DMS53 treated with DMSO at 0.1 percent for 48 hours (cell line): Measurements from ENCODE around the gene CALCOCO2.
"Not testable (repeated sequence)": the region's sequence is repeated elsewhere in the genome, so short reads cannot be mapped to it uniquely, and the experiment has no call there.

Source experiments
- DNase-seq: peaks from one replicate; lab custom pipeline; 2025; ENCODE audit not compliant: unreplicated experiment; lab: John Stamatoyannopoulos, UW

CALCOCO2 gene

DNA sequence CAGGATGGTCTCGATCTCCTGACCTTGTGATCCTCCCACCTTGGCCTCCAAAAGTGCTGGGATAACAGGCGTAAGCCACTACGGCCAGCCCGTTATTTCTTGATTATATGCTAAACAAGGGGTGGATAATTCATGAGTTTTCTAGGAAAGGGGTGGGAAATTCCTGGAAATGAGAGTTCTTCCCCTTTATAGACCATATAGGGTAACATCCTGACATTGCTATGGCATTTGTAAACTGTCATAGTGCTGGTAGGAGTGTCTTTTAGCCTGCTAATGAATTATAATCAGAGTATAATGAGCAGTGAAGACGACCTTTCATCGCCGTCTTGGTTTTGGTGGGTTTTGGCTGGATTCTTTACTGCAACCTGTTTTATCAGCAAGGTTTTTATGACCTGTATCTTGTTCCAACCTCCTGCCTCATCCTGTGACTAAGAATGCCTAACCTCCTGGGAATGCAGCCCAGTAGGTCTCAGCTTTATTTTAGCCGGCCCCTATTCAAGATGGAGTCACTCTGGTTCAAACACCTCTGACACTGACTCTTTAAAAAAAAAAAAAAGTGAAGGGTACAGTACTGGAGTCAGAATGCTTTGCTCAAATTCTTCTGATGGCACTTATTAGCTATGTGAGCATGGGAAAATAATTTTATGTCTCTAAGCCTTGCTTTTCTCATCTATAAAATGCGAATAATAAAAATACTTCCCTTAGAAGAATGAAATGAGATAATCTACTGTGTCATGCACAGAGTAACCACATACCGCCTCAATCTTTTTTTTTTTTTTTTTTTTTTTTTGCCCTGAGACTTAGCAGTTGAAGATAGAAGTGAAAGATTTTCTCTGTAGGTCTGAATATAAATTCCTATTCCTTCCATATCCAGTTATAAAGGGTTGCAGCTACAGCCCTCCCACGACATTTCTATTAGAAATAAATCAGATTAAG lies 5.1 kb upstream of the CALCOCO2 start:
- no peak for DNase-seq

DNA sequence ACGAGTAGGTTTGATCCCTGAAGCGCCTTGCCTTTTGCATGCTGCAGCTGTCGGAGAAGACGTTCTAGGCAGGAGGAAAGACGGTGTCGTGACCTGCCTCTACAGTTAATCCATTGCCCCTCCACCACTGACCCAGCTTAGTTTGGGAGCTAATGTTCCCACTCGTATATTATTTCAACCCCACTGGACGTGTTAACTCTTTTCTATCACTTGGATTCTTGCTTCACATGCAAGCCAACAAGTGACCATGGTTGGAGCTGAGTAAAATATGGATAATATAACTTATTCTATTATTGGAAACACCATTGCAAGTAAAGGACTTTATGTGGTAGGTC lies 681 bp downstream of the CALCOCO2 start:
- no peak for DNase-seq

DNA sequence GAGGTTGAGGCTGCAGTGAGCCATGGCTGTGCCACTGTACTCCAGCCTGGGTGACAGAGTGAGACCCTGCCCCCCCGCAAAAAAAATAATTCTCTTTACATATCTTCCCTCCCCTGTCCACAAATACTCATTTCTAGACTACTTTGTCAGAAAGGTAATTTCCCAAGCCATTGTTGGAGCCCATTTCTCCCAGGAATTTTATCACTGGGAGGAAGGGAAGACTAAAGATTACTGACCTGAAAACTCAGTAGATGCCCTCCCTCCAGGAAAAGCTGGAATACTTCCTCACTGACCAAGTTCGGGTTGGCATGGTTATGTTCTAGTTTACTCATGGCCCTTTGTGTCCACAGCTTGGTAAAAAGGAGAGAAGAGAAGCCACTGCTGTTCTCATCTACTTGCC lies 4.1 kb downstream of the CALCOCO2 start:
- DNase-seq = no peak

DNA sequence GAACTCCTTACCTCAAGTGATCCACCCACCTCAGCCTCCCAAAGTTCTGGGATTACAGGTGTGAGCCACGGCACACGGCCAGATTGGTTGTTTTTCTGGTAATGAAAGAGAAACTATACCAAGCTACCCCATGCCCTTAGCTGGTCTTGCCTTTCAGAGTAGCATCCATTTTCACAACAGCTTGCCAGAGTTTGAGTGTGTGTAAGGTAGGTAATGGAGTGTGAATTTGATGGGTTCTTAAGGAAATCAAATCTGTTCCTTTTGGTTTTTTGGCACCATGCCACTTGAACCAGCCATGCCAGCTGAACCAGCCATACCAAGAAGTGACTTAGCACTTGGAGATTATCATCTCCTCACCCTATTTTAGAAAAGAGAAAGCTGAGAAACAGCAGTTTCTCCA lies 5.1 kb downstream of the CALCOCO2 start:
- DNase-seq = no peak

DNA sequence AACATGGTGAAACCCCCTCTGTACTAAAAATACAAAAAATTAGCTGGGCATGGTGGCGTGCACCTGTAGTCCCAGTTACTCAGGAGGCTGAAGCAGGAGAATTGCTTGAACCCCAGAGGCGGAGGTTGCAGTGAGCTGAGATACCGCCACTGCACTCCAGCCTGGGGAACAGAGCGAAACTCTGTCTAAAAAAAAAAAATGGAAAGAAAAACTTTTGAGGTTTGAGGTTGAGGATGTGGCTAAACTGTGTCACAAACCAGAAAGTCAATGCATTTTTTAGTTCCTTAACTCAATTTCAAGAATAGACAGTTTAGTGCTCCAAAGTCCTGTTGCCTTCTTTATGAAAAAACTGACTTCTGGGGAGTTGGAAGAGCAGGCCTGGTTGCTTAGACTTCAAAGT lies 6.6 kb downstream of the CALCOCO2 start:
- DNase-seq = not testable (repeated sequence)

DNA sequence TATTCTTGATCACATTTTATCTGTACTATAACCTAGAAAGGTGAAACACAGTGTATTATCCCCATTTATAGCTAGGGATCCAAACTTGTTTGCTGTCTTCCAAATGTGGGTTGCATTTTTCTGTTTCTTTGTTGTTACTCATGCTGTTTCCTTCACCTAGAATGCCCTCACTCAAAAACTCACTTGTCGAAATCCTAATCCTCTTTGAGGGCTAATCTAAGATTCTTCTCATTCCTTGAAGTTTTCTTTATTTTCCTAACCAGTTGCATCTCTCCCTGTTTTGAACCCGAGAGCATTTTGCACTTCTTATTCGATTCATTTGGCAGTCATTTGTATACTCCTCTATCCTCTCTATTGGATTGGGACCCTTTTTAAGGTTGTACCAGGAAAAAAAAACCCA lies 9.6 kb downstream of the CALCOCO2 start:
- no peak for DNase-seq

DNA sequence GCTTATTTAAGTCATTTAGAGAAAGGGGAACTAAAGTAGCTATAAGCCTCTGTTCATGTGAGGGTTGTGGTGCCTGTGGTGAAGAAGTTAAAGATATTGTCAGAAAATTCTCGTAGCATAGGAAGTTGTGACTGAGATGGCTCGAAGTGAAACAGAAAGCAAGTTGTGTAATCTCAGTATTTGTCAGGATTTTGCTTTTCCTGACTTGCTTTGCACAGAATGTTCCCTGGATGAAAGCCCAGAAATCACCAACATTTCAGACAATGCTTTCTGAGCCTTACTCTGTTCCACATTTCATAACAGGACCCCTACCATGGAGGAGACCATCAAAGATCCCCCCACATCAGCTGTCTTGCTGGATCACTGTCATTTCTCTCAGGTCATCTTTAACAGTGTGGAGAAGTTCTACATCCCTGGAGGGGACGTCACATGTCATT lies 10.6 kb downstream of the CALCOCO2 start:
- DNase-seq = no peak

DNA sequence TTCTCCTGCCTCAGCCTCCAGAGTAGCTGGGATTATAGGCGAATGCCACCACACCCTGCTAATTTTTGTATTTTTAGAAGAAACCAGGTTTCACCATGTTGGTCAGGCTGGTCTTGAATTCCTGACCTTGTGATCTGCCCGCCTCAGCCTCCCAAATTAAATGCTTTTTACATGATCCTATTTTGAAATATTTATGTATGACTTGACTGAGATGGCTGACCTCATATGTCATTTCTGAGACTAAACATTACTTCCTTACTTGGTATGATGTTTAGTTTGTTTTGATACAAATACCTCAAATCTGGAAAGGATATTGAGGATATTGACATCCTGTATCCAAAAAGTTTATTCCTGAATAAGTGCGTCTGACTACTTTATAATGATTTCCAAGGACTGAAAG lies 11.9 kb downstream of the CALCOCO2 start:
- no peak for DNase-seq

DNA sequence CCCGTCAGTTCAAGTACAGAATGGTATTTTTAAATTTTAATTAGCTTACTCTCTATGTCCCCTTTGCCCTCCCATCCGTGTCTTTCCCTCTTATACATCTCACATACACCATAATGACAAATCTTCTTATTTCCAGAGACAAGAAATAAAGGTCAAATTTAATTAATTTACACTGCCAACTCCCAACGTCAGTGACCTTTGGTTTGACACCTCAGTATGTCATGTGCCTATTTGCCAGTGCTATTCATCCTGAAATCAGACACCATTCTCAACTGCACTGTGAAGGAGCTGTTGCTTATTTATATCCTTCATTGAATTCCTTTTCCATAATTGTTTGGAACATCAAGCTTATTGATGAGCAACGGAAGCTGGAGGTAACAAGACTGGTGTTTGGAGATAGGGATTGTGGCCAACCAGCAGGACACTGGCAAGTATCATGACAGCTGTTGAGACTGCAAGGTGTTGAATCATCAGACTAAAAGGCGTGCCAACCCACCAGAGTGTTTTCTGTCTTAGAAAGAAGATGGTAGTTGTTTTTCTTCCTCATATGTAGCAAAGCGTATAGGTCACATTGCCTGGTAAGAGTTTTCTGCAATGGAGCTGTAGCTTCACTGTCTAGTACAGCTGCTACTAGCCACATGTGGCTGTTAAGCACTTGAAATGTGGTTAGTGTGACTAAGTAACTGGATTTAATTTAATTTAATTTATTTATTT lies 12.5 kb downstream of the CALCOCO2 start:
- DNase-seq = no peak

DNA sequence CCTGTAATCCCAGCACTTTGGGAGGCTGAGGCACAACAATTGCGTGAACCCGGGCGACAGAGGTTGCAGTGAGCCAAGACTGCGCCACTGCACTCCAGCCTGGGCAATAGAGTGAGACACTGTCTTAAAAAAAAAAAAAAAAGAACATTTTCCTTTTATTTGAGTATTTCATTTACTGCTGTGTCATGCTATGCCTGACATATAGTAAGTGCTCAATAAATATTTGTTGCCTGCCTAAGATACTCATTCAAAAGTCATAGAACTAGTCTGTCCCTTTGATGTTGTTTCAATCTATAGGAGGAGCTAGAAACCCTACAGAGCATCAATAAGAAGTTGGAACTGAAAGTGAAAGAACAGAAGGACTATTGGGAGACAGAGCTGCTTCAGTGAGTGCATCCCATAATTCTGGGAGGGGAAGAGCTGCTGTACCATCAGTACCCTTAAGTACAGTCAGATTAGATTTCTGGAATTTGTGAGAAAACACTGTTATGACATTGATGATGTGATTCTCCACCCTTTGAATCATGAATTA lies 20.0 kb downstream of the CALCOCO2 start:
- no peak for DNase-seq

DNA sequence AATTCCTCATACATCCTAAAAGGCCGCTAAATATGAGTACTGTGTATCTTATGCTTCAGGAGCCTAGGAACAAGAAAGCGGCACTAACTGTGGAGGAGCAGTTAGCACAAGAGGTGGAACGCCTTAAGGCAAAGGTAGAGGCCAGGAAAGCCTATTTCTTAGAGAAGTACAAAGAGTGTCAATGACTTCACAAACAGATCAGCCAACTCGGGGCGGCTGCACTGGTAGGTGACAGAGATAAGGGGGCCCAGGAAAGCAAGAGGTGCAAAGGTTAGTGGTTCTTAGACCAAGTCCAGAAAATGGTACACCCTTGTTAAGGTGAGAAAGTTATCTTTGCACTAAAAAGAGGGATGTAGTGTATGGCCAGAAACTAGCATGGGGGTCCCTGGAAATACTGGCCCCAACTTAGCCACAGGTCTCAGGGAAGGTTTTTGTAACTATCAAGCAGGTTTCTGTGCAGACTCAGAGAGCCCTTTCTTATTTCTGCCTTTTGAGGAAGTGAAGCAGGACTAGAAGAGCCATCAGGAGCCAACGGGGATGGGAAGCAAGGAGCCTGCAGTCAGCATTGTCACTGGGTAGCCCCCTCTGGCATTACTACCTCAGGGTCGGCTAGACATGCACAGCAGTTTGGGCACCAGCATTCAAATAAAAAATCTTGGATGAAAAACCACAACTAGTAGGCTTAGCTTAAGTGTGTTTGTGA lies 24.1 kb downstream of the CALCOCO2 start:
- DNase-seq = no peak

DNA sequence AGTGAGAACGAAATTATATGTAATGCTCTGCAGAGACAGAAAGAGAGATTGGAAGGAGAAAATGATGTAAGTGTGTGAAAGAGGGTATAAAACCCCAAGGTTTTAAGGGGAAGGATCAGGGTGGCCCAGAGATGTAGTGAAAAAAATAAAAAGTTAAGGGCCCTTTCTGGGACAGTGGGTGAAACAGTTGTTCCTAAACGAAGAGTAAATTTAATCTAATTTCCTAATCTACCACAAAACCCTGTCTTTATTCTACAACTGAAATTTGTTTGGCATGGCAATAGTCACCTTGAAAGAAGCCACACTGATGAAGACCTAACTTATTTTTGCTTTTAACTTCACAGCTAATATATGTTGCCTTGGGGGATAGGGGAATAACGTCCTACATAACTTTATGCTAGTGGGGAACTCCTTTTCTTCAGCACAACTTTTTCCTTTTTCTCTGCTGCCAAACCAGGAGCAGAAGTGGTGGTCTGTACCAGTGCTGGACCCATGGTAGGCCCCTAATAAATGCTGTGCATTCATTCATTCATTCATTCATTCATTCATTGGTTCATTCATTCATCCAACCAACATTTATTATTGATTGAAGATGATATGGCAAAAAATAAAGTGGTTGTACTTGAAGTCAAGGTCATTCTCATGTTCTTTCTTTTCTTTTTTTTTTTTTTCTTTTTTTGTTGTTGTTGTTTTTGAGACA lies 25.4 kb downstream of the CALCOCO2 start:
- DNase-seq = no peak

DNA sequence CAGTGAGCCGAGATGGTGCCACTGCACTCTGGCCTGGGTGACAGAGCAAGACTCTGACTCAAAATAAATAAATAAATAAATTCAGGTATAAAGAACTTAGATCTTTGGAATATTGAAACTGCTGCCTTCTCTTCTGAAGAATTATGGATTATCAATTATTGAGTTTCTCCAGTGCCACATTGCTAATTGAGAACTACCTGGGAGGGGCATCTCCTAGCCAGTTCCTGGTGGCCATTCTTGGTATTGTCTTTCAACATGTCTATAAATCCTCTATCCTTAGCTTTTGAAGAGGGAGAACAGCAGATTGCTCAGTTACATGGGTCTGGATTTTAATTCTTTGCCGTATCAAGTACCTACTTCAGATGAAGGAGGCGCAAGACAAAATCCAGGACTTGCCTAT lies 29.2 kb downstream of the CALCOCO2 start:
- DNase-seq = no peak

DNA sequence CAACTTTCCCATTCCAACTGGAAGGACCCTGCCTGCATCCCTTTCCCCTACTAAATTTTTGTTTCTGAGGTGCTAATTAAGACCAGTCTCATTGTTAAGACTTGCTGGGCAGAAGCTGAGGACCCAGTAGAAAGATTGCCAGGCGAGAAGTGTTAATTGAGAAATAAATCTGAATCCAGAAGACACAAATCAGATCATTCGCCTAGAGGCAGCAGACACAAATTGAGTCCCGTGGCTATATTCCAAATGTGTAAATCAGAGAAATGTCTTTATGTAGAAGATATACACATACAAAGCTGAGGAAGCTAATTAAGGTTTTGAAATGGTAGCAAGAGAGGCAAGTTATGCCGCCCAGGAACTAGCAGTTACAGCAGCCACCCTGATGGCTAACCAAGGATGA lies 29.6 kb downstream of the CALCOCO2 start:
- DNase-seq = no peak

DNA sequence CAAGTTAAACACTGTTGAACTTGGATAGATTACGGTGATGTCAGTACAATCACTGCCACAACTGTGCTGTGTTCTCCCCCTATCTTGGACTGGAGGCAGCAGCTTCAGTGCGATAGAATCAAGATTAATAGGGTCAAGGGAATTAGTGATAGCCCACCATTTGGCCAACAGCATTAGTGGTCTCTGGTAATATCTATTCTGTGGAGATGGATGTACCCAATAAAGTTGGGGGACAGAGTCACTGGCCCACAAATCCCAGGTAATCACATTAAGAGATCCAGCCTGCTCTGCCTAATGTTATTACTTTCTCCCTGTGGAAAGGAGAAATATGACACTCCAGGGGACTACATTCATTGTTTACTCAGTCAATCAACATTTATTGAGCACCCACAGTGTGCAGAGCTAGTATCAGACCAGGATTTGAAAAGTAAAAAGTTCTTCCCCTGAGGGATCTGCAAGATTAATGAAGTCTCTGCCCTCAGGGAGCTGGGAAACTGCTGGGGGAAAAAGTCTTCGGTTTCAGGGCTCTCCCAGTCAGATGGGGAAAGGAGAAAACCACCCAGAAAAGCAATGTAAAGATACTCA lies 38.2 kb downstream of the CALCOCO2 start:
- no peak for DNase-seq

DNA sequence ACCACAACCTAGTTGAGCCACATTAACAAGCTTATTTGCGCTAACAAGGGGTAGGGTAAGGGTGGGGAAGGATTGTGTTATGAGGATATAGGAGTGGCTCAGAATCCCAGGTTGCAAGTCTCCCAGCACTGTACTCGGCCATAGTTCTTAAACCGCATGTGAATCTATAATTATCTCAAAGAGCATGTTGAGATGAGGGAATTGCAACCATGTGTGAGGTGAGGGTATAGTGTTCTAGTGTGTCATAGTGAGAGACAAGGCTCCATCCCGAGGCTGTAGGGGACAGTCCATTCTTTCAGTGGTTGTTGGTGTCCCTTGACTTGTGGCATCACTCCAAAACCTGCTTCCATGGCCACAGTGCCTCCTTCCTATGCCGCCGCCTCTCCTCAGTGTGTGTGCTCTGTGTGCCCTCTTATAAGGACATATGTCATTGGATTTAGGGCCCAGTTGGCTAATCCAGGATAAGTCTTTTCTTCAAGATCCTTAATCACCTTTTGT lies 39.0 kb downstream of the CALCOCO2 start:
- DNase-seq = no peak

DNA sequence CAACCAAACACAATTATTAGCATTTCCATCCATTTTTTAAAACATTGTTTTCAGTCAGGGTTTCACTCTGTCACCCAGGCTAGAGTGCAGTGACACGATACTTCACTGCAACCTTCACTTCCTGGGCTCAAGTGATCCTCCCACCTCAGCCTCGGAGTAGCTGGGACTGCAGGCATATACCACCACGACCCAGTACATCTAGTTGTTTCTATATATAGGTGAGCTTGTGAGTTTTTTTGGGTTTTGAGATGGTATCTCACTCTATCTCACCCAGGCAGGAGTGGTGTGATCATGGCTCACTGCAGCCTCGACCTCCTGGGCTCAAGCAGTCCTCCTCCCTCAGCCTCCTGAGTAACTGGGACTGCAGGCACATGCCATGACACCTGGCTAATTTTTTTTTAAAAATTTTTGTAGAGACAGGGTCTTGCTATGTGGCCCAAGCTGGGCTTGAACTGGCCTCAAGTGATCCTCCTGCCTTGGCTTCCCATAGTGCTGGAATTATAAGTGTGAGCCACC lies 40.3 kb downstream of the CALCOCO2 start:
- no peak for DNase-seq

DNA sequence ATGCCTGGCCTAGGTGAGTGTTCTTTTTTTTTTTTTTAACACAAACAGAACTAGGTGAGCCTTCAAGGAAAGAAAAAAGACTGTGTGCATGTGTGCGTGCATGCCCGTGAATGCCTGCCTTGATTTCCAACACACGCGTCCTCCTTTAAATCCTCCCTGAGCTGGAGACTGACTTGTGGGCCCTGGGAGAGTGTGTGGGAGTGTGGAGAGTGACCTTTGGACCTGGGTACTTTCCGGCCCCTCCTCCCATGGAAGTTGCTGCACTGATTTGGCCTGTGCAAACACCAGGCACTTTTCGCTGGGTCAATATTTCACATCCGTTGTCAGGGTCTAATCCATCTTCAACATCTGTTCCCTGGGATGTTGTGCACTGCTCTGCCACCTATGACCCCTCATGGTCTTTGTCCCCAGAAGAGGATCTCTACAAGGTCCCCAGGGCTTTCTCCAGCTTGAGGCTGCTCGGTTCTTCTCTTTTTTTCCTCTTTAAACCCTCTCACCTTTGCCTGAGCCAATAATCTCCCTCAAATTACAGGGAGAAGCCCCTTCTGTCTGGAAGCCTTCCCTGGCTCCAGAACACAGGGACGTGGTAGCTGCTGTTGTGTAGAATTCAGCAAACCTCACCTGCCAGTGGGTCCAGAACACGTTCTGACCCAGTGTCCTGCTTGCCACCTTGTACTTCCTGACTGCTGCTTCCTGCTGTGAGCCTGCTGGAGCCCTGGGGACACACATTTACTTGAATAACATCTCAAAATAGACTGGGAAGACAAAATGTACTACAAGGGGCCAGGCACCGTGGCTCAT lies 40.9 kb downstream of the CALCOCO2 start:
- peak; percentile 80 for DNase-seq

DNA sequence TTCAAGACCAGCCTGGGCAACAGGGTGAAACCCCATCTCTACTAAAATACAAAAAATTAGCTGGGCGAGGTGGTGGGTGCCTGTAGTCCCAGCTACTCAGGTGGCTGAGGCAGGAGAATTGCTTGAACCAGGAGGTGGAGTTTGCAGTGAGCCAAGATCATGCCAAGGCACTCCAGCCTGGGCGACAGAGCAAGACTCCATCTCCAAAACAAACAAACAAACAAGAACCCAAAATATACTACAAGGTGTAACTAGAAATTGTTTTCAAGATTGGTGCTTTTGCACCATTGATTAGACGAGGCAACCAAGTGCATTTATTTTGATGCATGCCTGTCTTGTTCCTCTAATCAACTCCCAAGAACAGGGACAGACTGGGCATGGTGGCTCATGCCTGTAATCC lies 41.6 kb downstream of the CALCOCO2 start:
- not testable (repeated sequence) for DNase-seq
